ENCODE measurements around the gene TP53RK.

- TF ChIP-seq POLR2A (IDR thresholded peaks at IDR 0.05) (no peak), CTCF (IDR thresholded peaks at IDR 0.05) (no peak), POLR2AphosphoS5 (IDR thresholded peaks at IDR 0.05) (no peak), EP300 (IDR thresholded peaks at IDR 0.05) (no peak)
These were observed 15.6 kb upstream of the TP53RK start for GRCh38 chr20:46704714-46705377.

Data from suprapubic skin (tissue), 4 donors.